ENCODE data around the gene OXCT1.
"Not testable (repeated sequence)": the region's sequence is repeated elsewhere in the genome, so short reads cannot be mapped to it uniquely, and the experiment has no call there.

The OXCT1 gene

GRCh38 chr5:41871852-41872251, 1.6 kb upstream of the OXCT1 start:
- DNase-seq: no peak

GRCh38 chr5:41870627-41871048, 413 bp upstream of the OXCT1 start:
- DNase-seq: no peak

- DNase-seq: peak; percentile 49
Observed at GRCh38 chr5:41869151-41869723, 988 bp downstream of the OXCT1 start.

GRCh38 chr5:41863871-41864486, 6.2 kb downstream of the OXCT1 start:
- no peak for DNase-seq

GRCh38 chr5:41858890-41859289, 11.3 kb downstream of the OXCT1 start:
- DNase-seq: no peak

- no peak for DNase-seq
Observed at GRCh38 chr5:41857989-41858388, 12.2 kb downstream of the OXCT1 start.

GRCh38 chr5:41856644-41857491, 13.4 kb downstream of the OXCT1 start:
- peak; percentile 82 for DNase-seq

GRCh38 chr5:41852293-41852692, 17.9 kb downstream of the OXCT1 start:
- no peak for DNase-seq

GRCh38 chr5:41851116-41851515, 19.1 kb downstream of the OXCT1 start:
- no peak for DNase-seq

- no peak for DNase-seq
Observed at GRCh38 chr5:41848983-41849382, 21.2 kb downstream of the OXCT1 start.

- DNase-seq: not testable (repeated sequence)
Observed at GRCh38 chr5:41845751-41846150, 24.5 kb downstream of the OXCT1 start.

GRCh38 chr5:41844502-41844901, 25.7 kb downstream of the OXCT1 start:
- DNase-seq: no peak

GRCh38 chr5:41843456-41844370, 26.5 kb downstream of the OXCT1 start:
- DNase-seq: peak; percentile 60

GRCh38 chr5:41842777-41843176, 27.4 kb downstream of the OXCT1 start:
- DNase-seq: no peak

GRCh38 chr5:41841325-41841724, 28.9 kb downstream of the OXCT1 start:
- no peak for DNase-seq

- DNase-seq: no peak
Observed at GRCh38 chr5:41840251-41840650, 30.0 kb downstream of the OXCT1 start.

- DNase-seq: no peak
Observed at GRCh38 chr5:41837793-41838192, 32.4 kb downstream of the OXCT1 start.

- no peak for DNase-seq
Observed at GRCh38 chr5:41835645-41836044, 34.6 kb downstream of the OXCT1 start.

- DNase-seq: no peak
Observed at GRCh38 chr5:41834506-41834905, 35.7 kb downstream of the OXCT1 start.

- DNase-seq: no peak
Observed at GRCh38 chr5:41832430-41832829, 37.8 kb downstream of the OXCT1 start.

- DNase-seq: no peak
Observed at GRCh38 chr5:41831155-41831554, 39.1 kb downstream of the OXCT1 start.

GRCh38 chr5:41827792-41828191, 42.4 kb downstream of the OXCT1 start:
- DNase-seq: no peak

GRCh38 chr5:41822036-41822435, 48.2 kb downstream of the OXCT1 start:
- DNase-seq: no peak
